Mesendoderm (in vitro differentiated cells): Measurements from ENCODE around the gene AP2M1.

Experiments
- DNase-seq: peaks from one replicate; pipeline ENCODE4 v3.0.0; 2013
- H2AK5ac ChIP-seq: 2 replicates; pipeline ENCODE4 v1.6.1; 2013; ENCODE audit warnings: low read length, inconsistent platforms
- H2BK120ac ChIP-seq: 2 replicates; pipeline ENCODE4 v1.6.1; 2013; ENCODE audit warnings: low read depth, mild to moderate bottlenecking, low read length, moderate library complexity, mixed read lengths
- H2BK15ac ChIP-seq: replicated peaks from 2 replicates; pipeline ENCODE4 v1.6.1; 2013; ENCODE audit warnings: low read depth, mild to moderate bottlenecking, moderate library complexity
- H2BK5ac ChIP-seq: 2 replicates; pipeline ENCODE4 v1.6.1; 2013; ENCODE audit warnings: low read length, inconsistent platforms
- H3K18ac ChIP-seq: 2 replicates; pipeline ENCODE4 v1.6.1; 2013; ENCODE audit warnings: mild to moderate bottlenecking, low read length, mixed read lengths
- H3K23ac ChIP-seq: one replicate; pipeline ENCODE4 v1.6.1; 2013; ENCODE audit warnings: low read length
- H3K27ac ChIP-seq: 2 replicates; pipeline ENCODE4 v1.5.1; 2013; ENCODE audit warnings: low read depth, mild to moderate bottlenecking, inconsistent platforms, low read length, moderate library complexity
- H3K27me3 ChIP-seq: 2 replicates; pipeline ENCODE4 v1.6.1; 2013; ENCODE audit warnings: low read length, control low read depth, mild to moderate bottlenecking, inconsistent platforms; ENCODE audit not compliant: insufficient read depth, poor library complexity
- H3K36me3 ChIP-seq: 2 replicates; pipeline ENCODE4 v1.6.1; 2013; ENCODE audit warnings: low read length, inconsistent platforms; ENCODE audit not compliant: control insufficient read depth, insufficient read depth
- H3K4ac ChIP-seq: one replicate; pipeline ENCODE4 v1.6.1; 2013; ENCODE audit warnings: low read depth, mild to moderate bottlenecking, low read length, moderate library complexity
- H3K4me1 ChIP-seq: 2 replicates; pipeline ENCODE4 v1.6.1; 2013; ENCODE audit warnings: low read depth, low read length, inconsistent platforms; ENCODE audit not compliant: control insufficient read depth
- H3K4me2 ChIP-seq: 2 replicates; pipeline ENCODE4 v1.6.1; 2013; ENCODE audit warnings: low read length
- H3K4me3 ChIP-seq: 2 replicates; pipeline ENCODE4 v1.5.1; 2013; ENCODE audit warnings: mild to moderate bottlenecking, low read length
- H3K56ac ChIP-seq: one replicate; pipeline ENCODE4 v1.6.1; 2013; ENCODE audit warnings: low read length
- H3K79me1 ChIP-seq: 2 replicates; pipeline ENCODE4 v1.6.1; 2013; ENCODE audit warnings: low read length, inconsistent platforms
- H3K79me2 ChIP-seq: 2 replicates; pipeline ENCODE4 v1.6.1; 2013; ENCODE audit warnings: mild to moderate bottlenecking, low read length; ENCODE audit not compliant: control insufficient read depth, insufficient read depth
- H3K9ac ChIP-seq: 2 replicates; pipeline ENCODE4 v1.6.1; 2013; ENCODE audit warnings: low read length, inconsistent platforms
- H4K5ac ChIP-seq: one replicate; pipeline ENCODE4 v1.6.1; 2013; ENCODE audit warnings: low read length
- H4K8ac ChIP-seq: one replicate; pipeline ENCODE4 v1.6.1; 2013; ENCODE audit warnings: low read depth, mild to moderate bottlenecking, control low read depth, low read length, moderate library complexity
- WGBS: extraction: QIAGEN DNeasy Blood & Tissue Kit; methylation state at CpG from one replicate; pipeline ENCODE4 v1.1.7; 2013; ENCODE audit warnings: low lambda C conversion rate, missing lambda C conversion rate; ENCODE audit not compliant: insufficient coverage; ENCODE audit errors: extremely low coverage; 5-methylcytosine and 5-hydroxymethylcytosine counted together

AP2M1 gene

GRCh38 chr3:184223946-184224345 is 49.3 kb downstream of the AP2M1 start:
- Histone ChIP-seq H2BK120ac (no peak overlapping the region), H3K4me1 (no peaks in the 10 kb centered on the region), H3K79me1 (no peaks in the 10 kb centered on the region), H3K79me2 (no peaks in the 10 kb centered on the region), H3K27me3 (peaks cover 8% of the 10 kb centered on the region), H3K23ac (no peak overlapping the region), H2AK5ac (no peak overlapping the region), H3K56ac (no peak overlapping the region), H3K27ac (no peak overlapping the region), H3K9ac (no peak overlapping the region), H3K36me3 (no peaks in the 10 kb centered on the region), H3K4me3 (no peak overlapping the region), H4K8ac (no peak overlapping the region), H3K4me2 (no peak overlapping the region), H4K5ac (no peak overlapping the region), H3K4ac (no peak overlapping the region), H2BK15ac (no peak overlapping the region), H3K18ac (no peak overlapping the region), H2BK5ac (no peak overlapping the region)
- no peak for DNase-seq
- no CpG with 5 or more reads among the region's 3 CpGs for WGBS

GRCh38 chr3:184227481-184227935 is 52.9 kb downstream of the AP2M1 start:
- Histone ChIP-seq H4K5ac (no peak overlapping the region), H3K27me3 (peaks cover 39% of the 10 kb centered on the region), H3K36me3 (no peaks in the 10 kb centered on the region), H3K9ac (no peak overlapping the region), H3K27ac (no peak overlapping the region), H3K4me1 (no peaks in the 10 kb centered on the region), H3K56ac (no peak overlapping the region), H2BK15ac (no peak overlapping the region), H2BK120ac (no peak overlapping the region), H3K4me2 (no peak overlapping the region), H3K18ac (no peak overlapping the region), H4K8ac (no peak overlapping the region), H2BK5ac (no peak overlapping the region), H3K4ac (no peak overlapping the region), H3K23ac (no peak overlapping the region), H3K79me1 (no peaks in the 10 kb centered on the region), H3K79me2 (no peaks in the 10 kb centered on the region), H2AK5ac (no peak overlapping the region), H3K4me3 (no peak overlapping the region)
- peak; percentile 56 for DNase-seq
- WGBS, result no CpG with 5 or more reads among the region's 2 CpGs

GRCh38 chr3:184228376-184229137 is 53.9 kb downstream of the AP2M1 start:
- H3K27me3 ChIP-seq, result peaks cover 41% of the 10 kb centered on the region
- H3K9ac ChIP-seq, result no peak overlapping the region
- peak overlapping the region; percentile 15 for H3K56ac ChIP-seq
- no CpG with 5 or more reads among the region's 12 CpGs for WGBS
- H2BK15ac ChIP-seq, result no peak overlapping the region
- H2BK5ac ChIP-seq, result no peak overlapping the region
- H3K4me3 ChIP-seq, result no peak overlapping the region
- no peaks in the 10 kb centered on the region for H3K79me2 ChIP-seq
- no peak for DNase-seq
- no peak overlapping the region for H3K23ac ChIP-seq
- H3K79me1 ChIP-seq, result no peaks in the 10 kb centered on the region
- no peaks in the 10 kb centered on the region for H3K36me3 ChIP-seq
- no peak overlapping the region for H3K18ac ChIP-seq
- no peak overlapping the region for H3K4me2 ChIP-seq
- H2BK120ac ChIP-seq, result no peak overlapping the region
- H3K4me1 ChIP-seq, result no peaks in the 10 kb centered on the region
- H2AK5ac ChIP-seq, result no peak overlapping the region
- H3K4ac ChIP-seq, result no peak overlapping the region
- H4K8ac ChIP-seq, result no peak overlapping the region
- no peak overlapping the region for H3K27ac ChIP-seq
- no peak overlapping the region for H4K5ac ChIP-seq

DNA sequence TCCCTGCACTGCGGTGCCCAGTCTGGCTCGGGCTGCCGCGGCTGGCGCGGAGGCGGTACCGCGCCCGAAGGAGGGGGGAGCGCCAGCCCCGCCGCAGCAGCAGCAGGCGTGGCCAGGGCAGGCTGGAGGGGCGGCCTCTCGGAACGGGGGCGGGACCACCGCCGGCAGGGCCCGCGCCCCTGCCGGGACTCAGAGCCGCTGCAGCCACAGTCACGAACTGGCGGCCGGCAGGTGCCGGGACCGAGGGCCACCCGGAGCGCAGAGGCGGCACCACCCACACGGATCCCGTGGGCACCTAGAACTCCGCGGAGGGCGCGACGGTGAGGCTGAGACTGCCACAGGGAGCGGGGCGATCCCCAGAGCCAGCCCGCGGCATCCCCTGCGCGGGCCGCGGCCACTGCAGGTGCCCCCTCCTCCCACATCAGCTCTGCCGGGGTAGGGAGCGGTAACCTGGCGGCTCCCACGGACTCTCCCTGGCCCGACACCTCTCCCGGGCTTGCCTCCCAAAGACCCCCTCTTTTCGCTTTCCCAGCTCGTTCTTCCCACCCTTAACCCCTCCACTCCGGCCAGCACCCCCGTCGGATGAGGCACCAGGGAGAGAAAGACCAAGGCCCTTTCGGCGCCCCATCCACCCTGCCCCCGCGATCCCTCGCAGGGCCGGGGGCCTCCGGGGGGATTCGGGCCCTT is 54.9 kb downstream of the AP2M1 start, which contains the start of gene VWA5B2:
Gene VWA5B2 (plus strand): TSS at position 192 of the 687 bp plus-strand sequence. CDS start 944 bp downstream, outside the sequence.
- Histone ChIP-seq H2BK5ac (no peak within 1 kb of the TSS), H3K9ac (no peak within 1 kb of the TSS), H2BK15ac (no peak within 1 kb of the TSS), H2BK120ac (no peak within 1 kb of the TSS), H2AK5ac (no peak within 1 kb of the TSS), H3K23ac (no peak within 1 kb of the TSS), H3K27ac (no peak within 1 kb of the TSS), H3K56ac (peak within 1 kb of the TSS; percentile 15), H3K4me1 (no peaks in the 10 kb centered on the region), H3K79me2 (no peaks in the 10 kb centered on the region), H3K27me3 (peaks cover 41% of the 10 kb centered on the region), H4K5ac (no peak within 1 kb of the TSS), H3K36me3 (no peaks in the 10 kb centered on the region), H3K79me1 (no peaks in the 10 kb centered on the region), H3K4me2 (peak within 1 kb of the TSS; percentile 64), H4K8ac (no peak within 1 kb of the TSS), H3K4me3 (no peak within 1 kb of the TSS), H3K4ac (no peak within 1 kb of the TSS), H3K18ac (no peak within 1 kb of the TSS)
- peak; percentile 74 for DNase-seq
- no CpG with 5 or more reads among the region's 66 CpGs for WGBS

- Histone ChIP-seq H2BK5ac (no peak overlapping the region), H2AK5ac (no peak overlapping the region), H2BK15ac (no peak overlapping the region), H3K4me2 (no peak overlapping the region), H3K4me1 (no peaks in the 10 kb centered on the region), H2BK120ac (no peak overlapping the region), H3K79me1 (no peaks in the 10 kb centered on the region), H3K4me3 (no peak overlapping the region), H3K79me2 (no peaks in the 10 kb centered on the region), H3K18ac (no peak overlapping the region), H3K9ac (no peak overlapping the region), H3K4ac (no peak overlapping the region), H3K27ac (no peak overlapping the region), H3K56ac (no peak overlapping the region), H3K27me3 (peaks cover 41% of the 10 kb centered on the region), H3K23ac (no peak overlapping the region), H4K8ac (no peak overlapping the region), H3K36me3 (no peaks in the 10 kb centered on the region), H4K5ac (no peak overlapping the region)
- no CpG with 5 or more reads among the region's 61 CpGs for WGBS
- DNase-seq, result no peak
Measured at GRCh38 chr3:184230081-184230602, 55.5 kb downstream of the AP2M1 start.
